T47D (cell line): ENCODE results near the gene SPATA13.

Experiments used
- DNase-seq, 2 experiments: peaks; one replicate each; pipeline versions ENCODE4 v3.0.0 to v3.0.0-alpha.2; 2011 to 2012; ENCODE audit warnings: low read depth in 1 of 2, low spot score in 1 of 2
- JUND ChIP-seq: IDR thresholded peaks from 2 replicates; pipeline ENCODE4 v1.6.1; 2012; ENCODE audit warnings: low read depth
- in situ Hi-C: cut with HindIII; loops from 2 replicates; pipeline ENCODE4 v1.10.0; 2016; ENCODE audit warnings: low sequenced_read_pairs, low pct_unique_long_range_greater_than_20kb

SPATA13 gene

GRCh38 chr13:24162604-24163003, 2.1 kb downstream of the SPATA13 start:
- no peak for TF ChIP-seq JUND
- in situ Hi-C loops, result no loop called here
- peak in 1 of 2 experiments; percentile 36 for DNase-seq

GRCh38 chr13:24165746-24166145, 5.2 kb downstream of the SPATA13 start:
- DNase-seq, result no peak
- TF ChIP-seq JUND, result no peak
- in situ Hi-C loops, result no loop called here

GRCh38 chr13:24166561-24166960, 6.0 kb downstream of the SPATA13 start:
- in situ Hi-C loops, result no loop called here
- TF ChIP-seq JUND, result no peak
- no peak for DNase-seq

- in situ Hi-C loops, result no loop called here
- DNase-seq, result no peak
- no peak for TF ChIP-seq JUND
These were observed 7.3 kb downstream of the SPATA13 start for GRCh38 chr13:24167666-24168391.

GRCh38 chr13:24168392-24168750, 7.9 kb downstream of the SPATA13 start:
- in situ Hi-C loops, result no loop called here
- DNase-seq, result no peak
- no peak for TF ChIP-seq JUND

GRCh38 chr13:24168979-24169378, 8.5 kb downstream of the SPATA13 start:
- DNase-seq, result peak in 1 of 2 experiments; percentile 27
- in situ Hi-C loops, result no loop called here
- TF ChIP-seq JUND, result no peak

- in situ Hi-C loops, result no loop called here
- DNase-seq, result no peak
- no peak for TF ChIP-seq JUND
These were observed 11.6 kb downstream of the SPATA13 start for GRCh38 chr13:24172071-24172470.

GRCh38 chr13:24173795-24174194, 13.3 kb downstream of the SPATA13 start:
- TF ChIP-seq JUND, result no peak
- in situ Hi-C loops, result no loop called here
- no peak for DNase-seq

- DNase-seq, result no peak
- TF ChIP-seq JUND, result no peak
- in situ Hi-C loops, result no loop called here
These were observed 15.3 kb downstream of the SPATA13 start for GRCh38 chr13:24175847-24176246.

GRCh38 chr13:24176351-24177101, 16.0 kb downstream of the SPATA13 start:
- DNase-seq, result no peak
- in situ Hi-C loops, result no loop called here
- TF ChIP-seq JUND, result no peak

GRCh38 chr13:24178847-24179485, 18.4 kb downstream of the SPATA13 start:
- no peak for TF ChIP-seq JUND
- no peak for DNase-seq
- in situ Hi-C loops, result no loop called here

GRCh38 chr13:24179486-24179850, 18.9 kb downstream of the SPATA13 start:
- in situ Hi-C loops, result no loop called here
- TF ChIP-seq JUND, result no peak
- no peak for DNase-seq

- in situ Hi-C loops, result no loop called here
- TF ChIP-seq JUND, result no peak
- no peak for DNase-seq
These were observed 20.3 kb downstream of the SPATA13 start for GRCh38 chr13:24180750-24181377.
